Measurements from ENCODE around the gene FN3KRP. TPM values are rescaled to one million over a fixed set of nuclear protein-coding genes. Genes with fewer than 3 reads are reported as not detected.
A peak's percentile ranks its signal among the peaks of the same experiment; 100 is the strongest.

Gene FN3KRP
- total RNA-seq, 1 experiment from 2014 or later: 25.9 TPM

DNA sequence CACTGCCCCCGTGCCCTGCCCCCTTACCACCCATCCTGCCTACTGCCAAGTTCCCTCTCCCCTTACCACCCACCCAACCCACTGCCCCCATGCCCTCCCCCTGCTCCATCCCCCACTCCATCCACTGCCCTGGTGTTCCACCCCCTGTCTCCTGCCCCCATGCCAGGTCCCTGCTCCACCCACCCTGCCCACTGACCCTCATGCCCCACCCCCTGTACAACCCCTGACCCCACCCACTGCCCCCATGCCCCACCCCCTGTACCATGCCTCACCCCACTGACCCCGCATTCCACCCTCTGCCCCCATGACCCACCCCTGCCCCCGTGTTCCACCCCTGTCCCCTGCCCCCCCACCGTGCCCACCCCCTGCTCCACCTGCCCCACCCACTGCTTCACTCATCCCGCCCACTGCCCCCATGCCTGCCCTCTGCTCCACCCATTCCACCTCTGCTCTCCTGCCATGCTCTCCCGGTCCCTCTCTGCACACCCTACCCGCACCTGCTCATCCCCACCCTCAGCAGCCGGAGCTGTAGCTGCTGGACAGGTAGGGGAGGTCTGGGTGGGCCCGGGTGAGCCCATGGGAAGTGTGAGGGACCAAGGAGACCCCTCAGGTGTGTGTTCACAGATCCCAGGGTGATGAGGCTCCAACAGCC lies 7.4 kb upstream of the FN3KRP start:
- DNase-seq (ENCODE audit: low spot score): no peak

DNA sequence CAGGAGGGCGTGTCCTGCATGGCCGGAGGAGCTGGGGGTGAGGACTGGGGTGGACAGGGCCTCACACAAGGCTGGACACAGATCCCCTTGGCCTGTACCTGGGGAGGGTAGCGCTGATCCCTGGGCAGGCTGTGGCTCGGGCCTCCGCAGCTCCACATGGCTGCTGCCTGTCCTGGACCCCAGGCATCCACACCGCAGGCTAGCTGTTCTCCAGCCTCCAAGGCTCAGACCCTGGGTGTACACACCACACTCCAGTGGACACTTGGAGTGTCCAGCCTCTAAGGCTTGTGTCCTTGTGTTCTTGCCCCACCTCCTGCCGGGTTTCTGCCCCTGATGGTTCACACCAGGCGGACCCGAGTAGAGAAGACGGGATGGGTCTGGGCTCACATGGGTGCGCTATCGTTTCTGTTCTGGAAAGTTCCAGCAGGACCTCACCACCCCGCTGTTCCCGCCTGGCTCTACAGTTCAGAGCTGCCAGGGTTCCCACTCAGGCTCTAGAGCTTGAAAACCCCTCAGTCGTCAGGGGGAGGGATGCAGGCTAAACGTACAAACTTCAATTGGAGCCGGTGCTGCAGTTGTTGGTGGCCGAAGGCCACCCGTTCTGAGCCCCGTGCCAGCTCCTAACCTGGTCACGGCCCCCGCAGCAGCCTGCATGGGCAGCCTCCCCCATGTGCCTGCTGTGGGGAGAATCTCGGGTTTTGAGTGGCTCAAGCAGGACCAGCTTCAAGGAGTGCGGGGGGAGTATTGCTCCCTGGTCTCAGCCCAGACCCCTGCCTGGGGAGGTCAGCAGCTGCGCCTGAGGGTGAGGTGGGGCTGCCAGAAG lies 6.6 kb upstream of the FN3KRP start:
- DNase-seq (ENCODE audit: low spot score): no peak

DNA sequence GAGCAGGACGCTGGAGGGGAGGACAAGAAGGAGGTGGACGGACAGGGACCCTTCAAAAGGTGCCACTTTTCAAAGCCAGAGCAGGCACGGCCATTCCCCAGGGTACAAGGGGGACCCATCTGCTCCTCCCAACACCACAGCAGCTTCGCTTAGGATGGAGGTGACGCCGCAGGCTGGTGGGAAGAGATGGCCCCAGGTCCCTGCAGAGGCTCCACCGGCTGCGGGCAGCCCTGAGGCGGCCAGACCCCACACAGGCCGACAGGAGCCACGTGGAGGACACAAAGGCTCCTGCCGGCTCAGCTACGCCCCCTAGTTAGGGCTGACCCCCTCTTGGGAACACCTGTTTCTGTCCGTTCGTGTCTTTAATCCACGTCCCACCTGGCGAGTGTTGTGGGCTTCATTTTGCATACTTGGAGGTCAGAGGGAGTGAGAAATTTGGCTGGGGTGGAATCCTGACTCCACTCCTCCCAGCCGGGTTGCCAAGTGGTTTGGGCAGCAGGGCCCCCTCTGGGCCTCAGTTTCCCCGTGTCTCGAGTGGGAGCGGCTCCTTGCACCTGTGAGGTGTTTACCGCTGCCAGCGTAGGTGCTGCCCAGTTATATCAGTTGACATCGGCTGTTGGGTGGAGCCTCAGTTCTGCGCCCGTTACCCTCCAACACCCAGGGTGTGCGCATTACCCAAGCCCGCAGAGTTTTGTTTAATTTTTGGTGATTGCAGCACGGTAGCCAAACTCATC lies 5.8 kb upstream of the FN3KRP start:
- no peak for DNase-seq (ENCODE audit: low spot score)

DNA sequence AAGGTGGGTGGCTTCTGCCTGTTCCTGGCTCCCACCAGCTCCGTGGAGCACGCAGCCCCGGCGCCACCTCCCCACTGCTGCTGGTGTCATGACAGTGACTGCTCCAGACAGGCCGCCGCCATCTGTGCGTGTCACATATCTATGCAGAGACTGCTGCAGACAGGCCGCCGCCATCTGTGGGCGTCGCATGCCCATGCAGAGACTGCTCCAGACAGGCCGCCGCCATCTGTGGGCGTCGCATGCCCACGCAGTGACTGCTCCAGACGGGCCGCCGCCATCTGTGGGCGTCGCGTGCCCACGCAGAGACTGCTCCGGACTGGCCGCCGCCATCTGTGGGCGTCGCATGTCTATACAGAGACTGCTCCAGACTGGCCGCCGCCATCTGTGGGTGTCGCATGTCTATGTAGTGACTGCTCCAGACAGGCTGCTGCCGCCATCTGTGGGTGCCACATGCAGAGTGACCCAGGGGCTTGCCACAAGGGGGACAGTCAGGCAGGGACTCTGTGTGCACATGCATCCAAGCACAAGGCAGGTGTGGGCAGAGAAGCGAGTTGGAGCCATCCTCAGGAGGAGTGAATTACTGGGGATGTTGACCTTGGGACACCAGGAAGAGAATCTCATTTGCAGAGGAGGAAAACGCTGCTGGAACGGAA lies 3.3 kb upstream of the FN3KRP start:
- no peak for DNase-seq (ENCODE audit: low spot score)

DNA sequence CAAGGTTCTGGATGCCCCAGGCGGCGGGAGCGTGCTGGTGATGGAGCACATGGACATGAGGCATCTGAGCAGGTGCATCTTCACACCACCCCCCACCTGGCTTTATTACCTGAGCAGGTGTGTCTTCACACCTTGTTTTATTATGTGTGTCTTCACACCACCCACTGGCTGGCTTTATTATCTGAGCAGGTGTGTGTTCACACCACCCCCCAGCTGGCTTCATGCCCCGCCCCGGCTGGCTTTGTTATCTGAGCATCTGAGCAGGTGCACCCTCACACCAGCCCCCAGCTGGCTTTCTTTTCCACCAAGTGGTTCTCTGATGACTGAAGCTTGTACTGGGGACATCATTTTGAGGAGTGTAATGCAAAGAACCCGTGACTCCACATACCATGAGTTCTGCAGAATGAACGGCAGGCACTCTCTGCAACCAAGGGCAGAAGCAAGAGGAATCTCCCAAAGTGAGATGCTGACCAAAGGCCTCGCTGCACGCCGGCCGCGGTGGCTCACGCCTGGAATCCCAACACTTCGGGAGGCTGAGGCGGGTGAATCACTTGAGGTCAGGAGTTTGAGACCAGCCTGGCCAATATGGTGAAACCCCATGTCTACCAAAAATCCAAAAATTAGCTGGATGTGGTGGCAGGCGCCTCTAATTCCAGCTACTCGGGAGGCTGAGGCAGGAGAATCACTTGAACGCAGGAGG lies 2.6 kb downstream of the FN3KRP start:
- no peak for DNase-seq (ENCODE audit: low spot score)

DNA sequence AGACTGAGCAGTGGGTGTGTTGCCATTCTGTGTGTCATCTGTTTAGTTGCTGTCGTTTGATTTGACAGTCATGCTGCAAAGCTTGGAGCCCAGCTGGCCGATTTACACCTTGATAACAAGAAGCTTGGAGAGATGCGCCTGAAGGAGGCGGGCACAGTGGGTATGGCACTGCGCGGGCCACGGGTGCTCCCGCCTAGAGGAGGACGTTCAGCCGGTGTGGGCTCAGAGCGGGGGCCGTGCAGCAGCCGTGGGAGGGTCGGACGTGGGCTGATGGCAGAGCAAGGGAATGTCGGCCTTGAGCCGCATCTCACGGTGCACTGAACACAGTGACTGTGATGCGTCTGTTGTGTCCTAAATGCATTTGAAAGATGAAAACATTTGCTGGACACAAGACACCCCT lies 3.7 kb downstream of the FN3KRP start:
- no peak for DNase-seq (ENCODE audit: low spot score)

DNA sequence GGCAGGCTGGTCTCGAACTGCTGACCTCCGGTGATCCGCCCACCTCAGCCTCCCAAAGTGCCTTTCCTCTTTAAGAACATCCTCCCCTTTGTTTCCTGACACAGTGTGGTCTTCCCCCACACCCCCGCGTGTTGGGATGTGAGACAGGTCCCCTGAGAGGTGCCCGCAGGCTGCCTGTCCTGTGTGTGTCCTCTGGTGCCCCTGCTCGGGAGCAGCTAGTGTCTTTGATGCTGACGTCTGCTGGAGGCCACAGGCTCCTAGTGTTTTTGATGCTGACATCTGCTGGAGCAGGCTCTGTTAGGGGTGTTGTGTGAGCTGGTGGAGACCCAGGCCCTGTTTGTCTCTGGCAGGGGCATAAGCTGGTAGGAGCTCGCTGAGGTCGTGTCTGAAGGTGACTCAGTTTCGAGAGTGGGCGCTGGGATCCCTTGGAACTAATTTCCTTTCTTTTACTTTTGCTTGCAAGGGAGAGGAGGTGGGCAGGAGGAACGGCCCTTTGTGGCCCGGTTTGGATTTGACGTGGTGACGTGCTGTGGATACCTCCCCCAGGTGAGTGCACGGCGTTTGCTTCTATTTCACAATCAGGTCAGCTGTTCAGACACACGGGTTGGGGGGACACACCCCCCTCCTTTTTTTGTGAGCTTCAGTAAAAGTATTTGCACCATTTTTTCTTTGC lies 6.0 kb downstream of the FN3KRP start:
- DNase-seq (ENCODE audit: low spot score): no peak

DNA sequence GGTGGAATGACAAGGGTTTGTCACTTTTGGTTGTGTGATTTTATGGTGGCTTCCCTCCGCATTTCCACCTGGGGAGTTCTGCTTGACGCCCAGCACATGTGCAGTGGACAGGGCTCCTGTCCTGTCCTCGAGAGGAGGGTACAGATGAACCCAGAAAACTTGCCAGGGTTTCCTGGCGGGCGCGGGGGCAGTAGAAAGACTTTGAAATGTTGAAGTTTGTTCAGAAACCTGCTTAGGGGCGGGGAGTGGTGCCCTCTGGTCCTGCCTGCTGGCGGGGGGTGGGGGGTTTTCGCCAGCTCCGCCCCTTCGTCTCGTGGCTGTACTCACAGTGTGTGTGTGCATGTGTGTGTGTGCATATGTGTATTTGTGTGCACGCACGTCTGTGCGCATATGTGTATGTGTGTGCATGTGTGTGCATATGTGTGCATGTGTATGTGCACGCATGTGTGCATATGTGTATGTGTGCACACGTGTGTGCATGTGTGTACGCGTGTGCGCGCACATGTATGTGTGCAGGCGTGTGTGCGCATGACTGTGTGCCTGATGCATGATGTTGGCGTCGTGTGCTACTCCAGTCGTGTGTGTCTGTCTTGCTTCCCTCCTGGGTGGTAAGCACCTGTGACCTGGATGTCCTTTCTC lies 6.8 kb downstream of the FN3KRP start:
- DNase-seq (ENCODE audit: low spot score): no peak

DNA sequence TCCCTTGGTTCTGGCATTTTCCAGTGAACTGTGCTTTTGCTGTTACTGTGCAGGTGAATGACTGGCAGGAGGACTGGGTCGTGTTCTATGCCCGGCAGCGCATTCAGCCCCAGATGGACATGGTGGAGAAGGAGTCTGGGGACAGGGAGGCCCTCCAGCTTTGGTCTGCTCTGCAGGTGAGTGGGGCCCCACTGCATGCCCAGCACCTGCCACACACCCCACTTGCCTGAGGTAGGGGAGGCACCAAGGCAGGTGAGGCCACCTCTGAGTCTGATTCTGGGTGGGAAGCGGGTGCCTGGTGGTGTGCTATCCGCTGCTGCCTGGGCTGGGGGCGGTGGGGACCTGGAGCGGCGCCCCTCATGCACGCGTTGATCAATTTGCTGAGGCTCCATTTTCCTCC lies 9.9 kb downstream of the FN3KRP start:
- DNase-seq (ENCODE audit: low spot score): no peak

DNA sequence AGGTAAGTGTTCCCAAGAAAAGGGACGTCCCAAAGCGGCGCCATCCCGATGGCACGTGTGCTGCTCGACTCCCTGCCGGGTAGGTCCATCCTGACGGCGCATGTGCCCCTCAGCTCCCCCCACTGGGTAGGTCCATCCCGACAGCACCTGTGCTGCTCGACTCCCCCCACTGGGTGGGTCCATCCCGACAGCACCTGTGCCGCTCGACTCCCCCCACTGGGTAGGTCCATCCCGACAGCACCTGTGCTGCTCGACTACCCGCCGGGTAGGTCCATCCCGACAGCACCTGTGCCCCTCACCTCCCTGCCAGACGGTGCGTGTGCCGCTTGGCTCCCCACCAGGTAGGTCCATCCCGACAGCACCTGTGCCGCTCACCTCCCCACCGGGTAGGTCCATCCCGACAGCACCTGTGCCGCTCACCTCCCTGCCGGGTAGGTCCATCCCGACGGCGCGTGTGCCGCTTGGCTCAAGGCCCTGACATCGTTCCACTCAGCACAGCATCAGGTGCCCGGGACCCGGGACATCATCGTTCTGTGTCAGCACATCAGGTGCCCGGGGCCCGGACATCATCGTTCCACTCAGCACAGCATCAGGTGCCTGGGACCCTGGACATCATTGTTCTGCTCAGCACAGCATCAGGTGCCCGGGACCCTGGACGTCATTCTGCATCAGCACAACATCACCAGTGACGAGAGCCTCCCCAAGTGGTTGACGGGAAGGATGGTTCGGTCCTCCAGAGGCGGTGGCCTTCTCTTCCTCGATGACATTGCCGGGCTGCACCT lies 13.2 kb downstream of the FN3KRP start:
- DNase-seq (ENCODE audit: low spot score): no peak

DNA sequence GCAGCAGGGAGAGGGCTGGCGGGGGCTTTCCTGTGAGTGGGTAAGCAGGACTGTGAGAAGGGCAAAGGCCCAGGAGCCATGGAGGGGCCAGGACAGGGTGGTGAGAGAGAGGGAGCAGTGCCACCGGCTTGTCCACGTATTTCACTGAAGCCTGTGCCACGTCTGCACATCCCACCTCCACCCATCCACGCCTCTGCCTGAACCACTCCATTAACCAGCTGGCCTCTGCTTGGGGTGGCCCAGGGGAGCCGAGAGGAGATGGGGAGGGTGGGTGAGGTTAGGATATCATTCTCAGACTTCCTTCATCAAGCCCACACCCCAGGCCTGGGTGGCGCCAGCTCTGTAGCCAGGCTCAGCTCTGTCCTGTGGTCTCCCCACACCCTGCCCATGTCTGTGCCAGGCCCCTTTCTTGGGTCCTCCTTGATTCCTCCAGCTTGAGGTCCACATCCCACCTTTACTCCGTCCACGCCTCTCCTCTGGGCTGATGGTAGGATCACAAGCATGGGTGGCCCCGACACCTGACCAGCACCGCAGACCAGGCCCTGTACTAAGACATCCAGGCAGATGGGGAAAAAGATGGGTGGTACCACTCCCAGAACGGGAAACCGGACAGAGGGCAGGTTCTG lies 15.7 kb downstream of the FN3KRP start:
- no peak for DNase-seq (ENCODE audit: low spot score)

DNA sequence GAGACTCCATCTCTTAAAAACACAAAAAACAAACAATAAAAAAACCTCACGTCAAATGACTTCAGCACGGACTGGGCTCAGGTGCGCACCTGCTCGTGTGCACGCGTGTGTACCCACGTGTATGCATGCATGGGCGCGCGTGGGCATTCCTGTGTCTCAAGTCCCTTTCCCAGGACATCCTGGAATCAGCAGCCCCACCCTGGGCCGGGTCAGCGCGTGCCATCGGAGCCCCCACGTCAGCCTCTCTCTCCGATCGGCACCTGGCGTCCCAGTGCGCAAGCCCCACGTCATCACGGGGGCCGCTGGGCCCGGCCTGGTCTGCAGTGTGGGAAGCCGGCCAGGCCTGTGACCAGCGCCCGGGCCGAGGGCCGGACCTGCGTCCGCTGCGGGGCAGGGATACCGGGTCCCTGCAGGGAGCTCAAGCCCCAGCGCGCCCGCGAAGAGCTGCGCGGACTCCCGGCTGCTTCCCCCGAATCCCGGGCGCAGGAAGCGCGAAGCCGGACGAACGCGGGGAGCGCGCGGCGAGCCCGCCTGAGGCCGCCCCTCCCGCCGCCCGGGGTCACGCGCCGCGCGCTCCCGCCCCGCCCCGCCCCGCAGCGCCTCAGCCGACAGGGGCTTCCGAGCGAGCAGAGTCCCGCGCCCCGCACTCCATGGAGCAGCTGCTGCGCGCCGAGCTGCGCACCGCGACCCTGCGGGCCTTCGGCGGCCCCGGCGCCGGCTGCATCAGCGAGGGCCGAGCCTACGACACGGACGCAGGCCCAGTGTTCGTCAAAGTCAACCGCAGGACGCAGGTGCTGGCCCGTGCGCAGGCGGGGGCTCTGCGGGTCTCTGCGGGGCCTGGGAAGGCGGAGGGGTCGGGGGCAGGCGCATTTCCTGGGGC lies 18.7 kb downstream of the FN3KRP start, which contains the start of gene FN3K:
Gene FN3K, plus strand, starts transcription at position 629 of the 880 bp plus-strand sequence. Its CDS starts 22 bp downstream, at position 651.
- DNase-seq (ENCODE audit: low spot score): peak; percentile 28

DNA sequence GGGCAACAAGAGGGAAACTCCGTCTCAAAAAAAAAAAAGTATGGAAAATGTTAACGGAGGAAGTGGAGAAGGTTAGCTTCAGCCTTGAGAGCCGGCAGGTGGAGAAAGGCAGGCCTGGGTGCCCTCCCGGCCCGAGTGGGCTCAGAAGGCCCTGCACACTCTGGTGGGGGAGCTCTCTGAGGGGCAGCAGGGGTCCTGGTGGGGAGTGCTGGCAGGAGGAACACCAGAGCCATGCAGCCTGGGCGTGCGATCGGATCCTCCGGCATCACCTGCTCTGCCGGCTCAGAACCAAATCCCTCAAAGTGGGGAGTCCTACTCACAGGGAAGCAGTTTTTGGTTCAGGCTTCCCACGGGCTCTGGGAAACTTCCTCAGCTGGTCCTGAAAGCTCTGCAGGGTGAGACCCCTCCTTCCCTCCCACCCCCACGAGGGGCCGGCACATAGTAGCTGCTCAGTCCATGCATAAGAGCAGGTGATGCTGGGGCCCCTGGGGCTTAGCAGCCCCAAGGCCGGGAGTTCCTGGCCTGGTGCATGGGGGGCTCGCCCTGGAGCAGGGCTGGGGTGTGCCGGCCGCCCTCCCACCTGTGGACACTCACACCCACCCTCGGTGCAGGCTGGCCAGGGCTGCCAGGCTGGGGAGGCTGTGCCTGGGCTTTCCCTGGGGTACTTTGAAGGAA lies 20.1 kb downstream of the FN3KRP start:
- DNase-seq (ENCODE audit: low spot score): no peak

DNA sequence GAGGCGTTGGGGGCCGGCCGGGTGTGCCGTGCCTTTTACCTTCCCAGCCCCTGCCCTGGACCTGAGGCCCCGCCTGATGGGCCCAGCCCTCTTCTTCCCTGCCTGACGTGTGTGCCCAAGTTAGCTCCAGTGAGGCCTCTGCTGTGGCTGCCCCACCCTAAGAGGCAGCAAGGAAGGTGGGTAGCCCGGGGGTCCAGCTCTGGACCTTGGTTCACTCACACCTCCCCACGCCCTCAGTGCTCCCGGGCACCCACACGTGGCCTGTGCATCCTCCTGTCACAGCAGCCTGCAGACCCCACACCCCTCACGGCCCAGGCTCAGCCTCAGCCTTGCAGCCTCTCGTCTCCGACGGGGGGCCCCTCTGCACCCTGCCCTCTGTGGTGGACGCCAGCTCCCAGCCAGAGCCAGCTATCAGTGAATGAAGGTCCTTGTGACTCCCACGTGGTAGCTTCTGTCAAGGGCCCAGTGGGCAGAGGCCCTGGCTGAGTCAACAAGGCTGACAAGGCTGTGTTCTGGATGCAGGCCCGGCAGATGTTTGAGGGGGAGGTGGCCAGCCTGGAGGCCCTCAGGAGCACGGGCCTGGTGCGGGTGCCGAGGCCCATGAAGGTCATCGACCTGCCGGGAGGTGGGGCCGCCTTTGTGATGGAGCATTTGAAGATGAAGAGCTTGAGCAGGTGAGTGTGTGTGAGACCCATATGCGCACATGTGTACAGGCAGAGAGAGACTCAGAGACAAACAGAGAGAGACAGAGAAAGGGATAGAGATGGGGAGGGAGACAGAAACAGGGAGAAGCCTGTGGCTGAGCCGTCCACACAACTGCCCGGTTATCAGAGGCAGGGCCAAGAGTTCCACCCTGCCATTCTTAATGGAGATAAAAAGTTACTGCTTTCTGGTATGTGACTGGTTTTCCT lies 21.7 kb downstream of the FN3KRP start:
- DNase-seq (ENCODE audit: low spot score): no peak

DNA sequence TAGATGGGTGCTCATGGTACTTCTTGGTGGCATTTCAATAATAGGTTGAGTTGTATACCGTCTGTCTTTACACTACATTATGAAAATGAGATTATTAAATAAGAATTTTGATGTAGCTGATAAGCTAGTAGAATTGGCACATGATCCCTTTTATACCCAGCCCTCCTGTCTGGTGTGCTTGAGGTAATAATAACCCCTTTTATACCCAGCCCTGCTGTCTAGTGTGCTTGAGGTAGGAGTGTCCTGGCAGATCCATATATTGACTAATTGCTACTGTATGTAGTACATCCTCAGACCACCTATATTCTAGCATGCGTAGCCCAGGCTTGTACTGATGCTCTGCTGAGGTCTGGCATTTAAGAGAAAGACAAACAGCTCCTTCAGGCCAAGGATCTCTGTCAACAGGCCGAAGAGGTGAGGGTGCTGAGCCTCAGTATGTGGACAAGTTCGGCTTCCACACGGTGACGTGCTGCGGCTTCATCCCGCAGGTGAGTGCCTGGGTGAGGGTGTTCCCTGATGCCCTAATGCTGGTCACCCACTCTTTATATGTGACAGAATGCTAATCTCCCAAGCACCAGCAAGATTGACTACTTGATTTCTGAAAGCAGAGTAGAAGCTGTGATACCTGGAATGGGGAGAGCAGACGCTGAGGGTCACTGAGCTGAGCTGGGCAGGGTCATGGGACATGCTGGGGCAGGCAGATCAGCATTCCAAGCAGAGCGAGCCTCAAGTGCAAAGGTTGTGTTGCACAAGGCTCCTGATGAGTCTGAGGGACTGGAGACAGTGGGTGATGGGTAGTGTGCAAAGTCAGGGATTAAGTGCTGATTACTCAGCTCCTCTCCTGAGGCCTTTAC lies 24.6 kb downstream of the FN3KRP start:
- DNase-seq (ENCODE audit: low spot score): no peak

Measured in HT-29 (cell line).